Astrocyte (in vitro differentiated cells and primary cell): Measurements from ENCODE around the gene MAST3.

Experiments used
- EZH2 ChIP-seq: IDR thresholded peaks from 2 replicates; pipeline ENCODE4 v1.6.1; 2012; ENCODE audit warnings: mild to moderate bottlenecking, low read length, inconsistent platforms; ENCODE audit not compliant: insufficient read depth
- TF ChIP-seq, protein P1 (sequence below): IDR thresholded peaks from 2 replicates; pipeline ENCODE4 v1.5.1; 2011; ENCODE audit warnings: low read depth, mild to moderate bottlenecking, inconsistent platforms, low read length, moderate library complexity; ENCODE audit not compliant: insufficient read depth

DNA sequence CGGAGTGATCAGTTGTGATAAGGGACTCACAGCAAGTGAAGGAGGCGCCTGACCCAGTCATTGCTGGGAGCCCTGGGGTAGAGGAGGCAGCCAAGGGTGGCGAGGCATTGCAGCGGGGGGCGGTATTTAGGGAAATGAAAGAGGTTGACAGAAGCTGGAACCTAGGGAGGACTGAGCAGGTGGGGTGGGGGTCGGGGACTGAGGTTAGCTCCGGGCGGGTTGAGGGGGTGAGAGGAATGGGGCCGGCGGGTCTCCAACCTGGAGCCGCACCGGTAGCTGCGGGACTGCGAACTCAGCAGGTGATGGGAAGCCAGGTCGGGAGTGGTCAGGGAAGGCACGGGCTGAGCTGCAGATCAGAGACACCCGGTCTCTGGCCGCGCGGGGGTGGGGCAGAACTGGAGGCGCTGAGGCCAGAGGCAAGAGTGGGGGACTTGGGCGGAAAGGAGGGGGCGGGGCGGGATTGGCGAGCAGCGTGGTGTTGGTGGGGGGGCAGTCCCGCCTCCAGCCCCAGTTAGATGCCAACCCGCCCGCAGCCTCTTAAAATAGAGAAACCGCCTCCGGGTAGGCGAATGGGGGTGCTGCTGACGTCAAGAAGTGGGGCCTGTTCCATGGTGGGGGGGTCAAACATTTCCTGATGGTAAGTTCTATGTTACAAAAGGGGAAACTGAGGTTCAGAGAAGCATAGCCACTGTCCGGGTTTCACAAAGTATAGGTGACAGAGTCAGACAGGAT is 1.5 kb downstream of the MAST3 start:
- TF ChIP-seq, protein P1, sequence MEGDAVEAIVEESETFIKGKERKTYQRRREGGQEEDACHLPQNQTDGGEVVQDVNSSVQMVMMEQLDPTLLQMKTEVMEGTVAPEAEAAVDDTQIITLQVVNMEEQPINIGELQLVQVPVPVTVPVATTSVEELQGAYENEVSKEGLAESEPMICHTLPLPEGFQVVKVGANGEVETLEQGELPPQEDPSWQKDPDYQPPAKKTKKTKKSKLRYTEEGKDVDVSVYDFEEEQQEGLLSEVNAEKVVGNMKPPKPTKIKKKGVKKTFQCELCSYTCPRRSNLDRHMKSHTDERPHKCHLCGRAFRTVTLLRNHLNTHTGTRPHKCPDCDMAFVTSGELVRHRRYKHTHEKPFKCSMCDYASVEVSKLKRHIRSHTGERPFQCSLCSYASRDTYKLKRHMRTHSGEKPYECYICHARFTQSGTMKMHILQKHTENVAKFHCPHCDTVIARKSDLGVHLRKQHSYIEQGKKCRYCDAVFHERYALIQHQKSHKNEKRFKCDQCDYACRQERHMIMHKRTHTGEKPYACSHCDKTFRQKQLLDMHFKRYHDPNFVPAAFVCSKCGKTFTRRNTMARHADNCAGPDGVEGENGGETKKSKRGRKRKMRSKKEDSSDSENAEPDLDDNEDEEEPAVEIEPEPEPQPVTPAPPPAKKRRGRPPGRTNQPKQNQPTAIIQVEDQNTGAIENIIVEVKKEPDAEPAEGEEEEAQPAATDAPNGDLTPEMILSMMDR, result no peak
- TF ChIP-seq EZH2, result peak; percentile 81
